Measurements from ENCODE around the gene ADCY2. TPM values are rescaled to one million over a fixed set of nuclear protein-coding genes. Genes with fewer than 3 reads are reported as not detected.

ADCY2 gene
- total and polyA plus RNA-seq, 8 donors, result 0.29 to 7.5 (median 1.1) TPM

DNA sequence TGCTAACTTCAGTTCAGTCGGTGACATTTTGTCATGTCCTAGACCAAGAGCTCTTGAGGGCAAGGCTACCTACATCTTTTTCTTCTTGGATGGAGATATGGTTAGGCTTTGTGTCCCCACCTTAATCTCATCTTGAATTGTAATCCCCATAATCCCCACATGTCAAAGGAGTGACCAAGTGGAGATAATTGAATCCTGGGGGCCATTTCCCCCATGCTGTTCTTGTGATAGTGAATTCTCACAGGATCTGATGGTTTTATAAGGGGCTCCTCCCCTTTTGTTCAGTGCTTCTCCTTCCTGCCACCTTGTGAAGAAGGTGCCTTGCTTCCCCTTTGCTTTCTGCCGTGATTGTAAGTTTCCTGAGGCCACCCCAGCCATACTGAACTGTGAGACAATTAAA is 457.1 kb downstream of the ADCY2 start:
- 78 to 85% (median 82%) methylated on average over 2 of the region's 2 CpGs for WGBS, 5 donors
- intact Hi-C loops (cut with DNase I; ENCODE audit: low total_unique reads), result no loop called here
- DNase-seq, result no peak
- peaks cover 0 to 6% (median 6%) of the 10 kb centered on the region in 4 donors for H3K36me3 ChIP-seq
- H3K27ac ChIP-seq, result no peak overlapping the region
- H3K4me3 ChIP-seq, result no peak overlapping the region
- no peak for TF ChIP-seq POLR2AphosphoS5 (IDR thresholded peaks at IDR 0.05)
- TF ChIP-seq, protein P1, sequence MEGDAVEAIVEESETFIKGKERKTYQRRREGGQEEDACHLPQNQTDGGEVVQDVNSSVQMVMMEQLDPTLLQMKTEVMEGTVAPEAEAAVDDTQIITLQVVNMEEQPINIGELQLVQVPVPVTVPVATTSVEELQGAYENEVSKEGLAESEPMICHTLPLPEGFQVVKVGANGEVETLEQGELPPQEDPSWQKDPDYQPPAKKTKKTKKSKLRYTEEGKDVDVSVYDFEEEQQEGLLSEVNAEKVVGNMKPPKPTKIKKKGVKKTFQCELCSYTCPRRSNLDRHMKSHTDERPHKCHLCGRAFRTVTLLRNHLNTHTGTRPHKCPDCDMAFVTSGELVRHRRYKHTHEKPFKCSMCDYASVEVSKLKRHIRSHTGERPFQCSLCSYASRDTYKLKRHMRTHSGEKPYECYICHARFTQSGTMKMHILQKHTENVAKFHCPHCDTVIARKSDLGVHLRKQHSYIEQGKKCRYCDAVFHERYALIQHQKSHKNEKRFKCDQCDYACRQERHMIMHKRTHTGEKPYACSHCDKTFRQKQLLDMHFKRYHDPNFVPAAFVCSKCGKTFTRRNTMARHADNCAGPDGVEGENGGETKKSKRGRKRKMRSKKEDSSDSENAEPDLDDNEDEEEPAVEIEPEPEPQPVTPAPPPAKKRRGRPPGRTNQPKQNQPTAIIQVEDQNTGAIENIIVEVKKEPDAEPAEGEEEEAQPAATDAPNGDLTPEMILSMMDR (IDR thresholded peaks at IDR 0.05), result no peak
- no peak for TF ChIP-seq EP300 (IDR thresholded peaks at IDR 0.05)
- TF ChIP-seq POLR2A (IDR thresholded peaks at IDR 0.05), result no peak
- peaks cover 0 to 32% (median 14%) of the 10 kb centered on the region in 3 donors for H3K27me3 ChIP-seq
- H3K9me3 ChIP-seq, result no peaks in the 10 kb centered on the region
- H3K4me1 ChIP-seq, result peaks cover 14 to 35% (median 29%) of the 10 kb centered on the region in 4 donors

DNA sequence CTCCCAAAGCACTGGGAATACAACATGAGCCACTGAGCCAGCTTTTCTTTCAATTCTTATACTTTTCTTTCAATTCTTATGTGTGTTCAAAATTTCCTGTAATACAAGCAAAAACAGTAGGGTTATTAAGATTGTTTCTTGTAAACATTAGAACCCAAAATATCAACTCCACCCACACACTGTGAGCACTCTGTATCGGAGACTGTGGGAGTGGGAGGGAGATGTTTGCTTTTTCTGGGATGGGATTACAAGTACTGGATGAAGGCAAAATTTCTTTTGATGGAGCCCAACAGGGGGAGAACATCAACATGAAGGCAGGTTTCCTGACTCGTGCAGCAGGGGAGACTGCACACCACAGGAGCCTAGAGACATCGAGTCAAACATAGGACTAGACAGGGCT is 459.7 kb downstream of the ADCY2 start:
- H3K4me1 ChIP-seq, result peaks cover 5 to 22% (median 16%) of the 10 kb centered on the region in 4 donors
- no peak overlapping the region for H3K4me3 ChIP-seq
- no peak for DNase-seq
- TF ChIP-seq POLR2A (IDR thresholded peaks at IDR 0.05) (no peak), POLR2AphosphoS5 (IDR thresholded peaks at IDR 0.05) (no peak), EP300 (IDR thresholded peaks at IDR 0.05) (no peak)
- TF ChIP-seq, protein P1 (IDR thresholded peaks at IDR 0.05), result no peak
- H3K36me3 ChIP-seq, result peaks cover 12 to 33% (median 31%) of the 10 kb centered on the region in 4 donors
- peaks cover 0 to 7% (median 0%) of the 10 kb centered on the region in 3 donors for H3K27me3 ChIP-seq
- no peaks in the 10 kb centered on the region for H3K9me3 ChIP-seq
- intact Hi-C loops (cut with DNase I; ENCODE audit: low total_unique reads), result no loop called here
- 56 to 75% (median 67%) methylated on average over 3 of the region's 3 CpGs for WGBS, 5 donors
- H3K27ac ChIP-seq, result no peak overlapping the region

DNA sequence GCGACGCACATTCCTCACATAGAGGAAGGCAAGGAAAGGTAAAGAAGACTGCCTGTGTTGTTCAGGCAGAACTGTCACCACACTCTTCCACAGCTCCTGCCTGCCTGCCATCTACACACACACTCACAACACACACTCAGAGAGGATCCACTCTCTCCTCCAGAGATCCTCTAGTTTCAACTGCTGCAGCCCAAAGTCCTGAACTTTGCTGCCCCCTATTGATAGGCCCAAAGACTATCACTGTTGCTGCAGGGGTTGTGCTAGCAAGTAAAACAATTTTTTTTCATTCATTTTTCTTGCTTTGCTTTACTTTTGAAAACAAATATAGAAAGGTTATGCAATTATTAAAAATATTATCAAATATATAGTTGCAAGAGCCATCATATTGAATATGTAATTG is 460.9 kb downstream of the ADCY2 start:
- intact Hi-C loops (cut with DNase I; ENCODE audit: low total_unique reads), result no loop called here
- no peak for TF ChIP-seq POLR2AphosphoS5 (IDR thresholded peaks at IDR 0.05)
- TF ChIP-seq POLR2A (IDR thresholded peaks at IDR 0.05), result no peak
- TF ChIP-seq, protein P1 (IDR thresholded peaks at IDR 0.05), result peak in 4 of 7 experiments; percentile 27 to 55 (median 40)
- TF ChIP-seq EP300 (IDR thresholded peaks at IDR 0.05), result no peak
- Histone ChIP-seq H3K27ac (no peak overlapping the region), H3K36me3 (peaks cover 19 to 45% (median 44%) of the 10 kb centered on the region in 4 donors), H3K9me3 (no peaks in the 10 kb centered on the region), H3K4me1 (peaks cover 0 to 10% (median 5%) of the 10 kb centered on the region in 4 donors), H3K4me3 (no peak overlapping the region), H3K27me3 (no peaks in the 10 kb centered on the region)
- peak in 1 of 2 donors; percentile 61 for DNase-seq
- 94 to 100% (median 98%) methylated on average over 2 of the region's 2 CpGs for WGBS, 5 donors

DNA sequence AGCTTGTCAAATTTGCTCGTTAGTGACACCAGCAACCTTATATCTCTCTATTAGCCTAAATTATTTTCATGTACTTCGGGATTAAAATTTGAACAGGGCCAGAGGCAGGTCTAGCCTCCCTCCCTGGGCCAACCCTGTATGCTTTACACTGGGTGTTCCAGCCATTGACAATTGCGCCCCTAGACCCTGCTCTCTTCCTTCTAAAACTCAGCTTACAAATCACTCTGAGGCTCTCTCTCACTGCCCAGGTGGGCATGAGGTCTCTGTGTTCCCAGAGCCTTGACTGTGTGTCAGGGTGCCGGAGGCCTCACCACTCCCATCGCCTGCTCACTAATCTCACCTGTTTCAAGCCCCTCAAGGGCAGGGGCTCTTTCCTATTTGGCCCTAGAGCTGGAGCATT is 461.4 kb downstream of the ADCY2 start:
- no peak for TF ChIP-seq EP300 (IDR thresholded peaks at IDR 0.05)
- TF ChIP-seq POLR2A (IDR thresholded peaks at IDR 0.05), result no peak
- TF ChIP-seq, protein P1 (IDR thresholded peaks at IDR 0.05), result no peak
- TF ChIP-seq POLR2AphosphoS5 (IDR thresholded peaks at IDR 0.05), result no peak
- Histone ChIP-seq H3K4me3 (no peak overlapping the region), H3K4me1 (peaks cover 0 to 4% (median under 1%) of the 10 kb centered on the region in 4 donors), H3K27me3 (no peaks in the 10 kb centered on the region), H3K9me3 (no peaks in the 10 kb centered on the region), H3K36me3 (peaks cover 23 to 50% (median 49%) of the 10 kb centered on the region in 4 donors), H3K27ac (no peak overlapping the region)
- DNase-seq, result no peak
- intact Hi-C loops (cut with DNase I; ENCODE audit: low total_unique reads), result no loop called here
- 78 to 83% (median 82%) methylated on average over 5 of the region's 5 CpGs for WGBS, 5 donors

Data from stomach (tissue), 9 donors.